Smooth muscle cell (in vitro differentiated cells): ENCODE measurements around the gene ENPP6. TPM values are rescaled to one million over a fixed set of nuclear protein-coding genes. Genes with fewer than 3 reads are reported as not detected.
A peak's percentile ranks its signal among the peaks of the same experiment; 100 is the strongest.

Experiments used
- DNase-seq: peaks from one replicate; lab custom pipeline; 2025; ENCODE audit not compliant: unreplicated experiment; lab: John Stamatoyannopoulos, UW
- H2AFZ ChIP-seq: fragments of 200-600 bp; sonication (generic); 2 replicates; pipeline ENCODE4 v1.6.0; 2016; ENCODE audit warnings: antibody characterized with exemption, low read depth, mild to moderate bottlenecking
- H3F3A ChIP-seq: fragments of 200-600 bp; sonication (generic); 2 replicates; pipeline ENCODE4 v1.6.0; 2017; ENCODE audit warnings: antibody characterized with exemption, low read depth
- H3K27ac ChIP-seq: fragments of 200-600 bp; sonication (generic); 2 replicates; pipeline ENCODE4 v1.5.1; 2016; ENCODE audit warnings: low read depth, mild to moderate bottlenecking
- H3K27me3 ChIP-seq: fragments of 200-600 bp; sonication (generic); 2 replicates; pipeline ENCODE4 v1.6.1; 2016; ENCODE audit warnings: low read depth, mild to moderate bottlenecking
- H3K36me3 ChIP-seq: fragments of 200-600 bp; sonication (generic); 2 replicates; pipeline ENCODE4 v1.5.1; 2016; ENCODE audit warnings: low read depth
- H3K4me1 ChIP-seq: fragments of 200-600 bp; sonication (generic); 2 replicates; pipeline ENCODE4 v1.5.1; 2016; ENCODE audit warnings: low read depth
- H3K4me2 ChIP-seq: fragments of 200-600 bp; sonication (generic); 2 replicates; pipeline ENCODE4 v1.6.0; 2016; ENCODE audit warnings: mild to moderate bottlenecking
- H3K4me3 ChIP-seq: fragments of 200-600 bp; sonication (generic); 2 replicates; pipeline ENCODE4 v1.5.1; 2016; ENCODE audit warnings: mild to moderate bottlenecking
- H3K79me2 ChIP-seq: fragments of 200-600 bp; sonication (generic); 2 replicates; pipeline ENCODE4 v1.6.0; 2016; ENCODE audit warnings: low read depth, mild to moderate bottlenecking
- H3K9ac ChIP-seq: fragments of 200-600 bp; sonication (generic); 2 replicates; pipeline ENCODE4 v1.6.0; 2016; ENCODE audit warnings: low read depth
- H3K9me3 ChIP-seq: fragments of 200-600 bp; sonication (generic); replicated peaks from 2 replicates; pipeline ENCODE4 v1.5.1; 2016; ENCODE audit warnings: low read depth
- H4K20me1 ChIP-seq: fragments of 200-600 bp; sonication (generic); 2 replicates; pipeline ENCODE4 v1.6.0; 2016; ENCODE audit warnings: low read depth
- CTCF ChIP-seq: fragments of 200-600 bp; sonication (generic); IDR thresholded peaks from 2 replicates; pipeline ENCODE4 v1.5.1; 2017; ENCODE audit warnings: borderline replicate concordance, mild to moderate bottlenecking, antibody characterized with exemption; ENCODE audit not compliant: insufficient read depth, poor library complexity, severe bottlenecking
- WGBS: methylation state at CpG from one replicate; pipeline ENCODE4 v1.1.7; 2016; ENCODE audit warnings: low lambda C conversion rate; 5-methylcytosine and 5-hydroxymethylcytosine counted together
- polyA plus RNA-seq: library from polyadenylated mRNA; unstranded; fragments of >200 nt; fragmentation: Nextera tagmentation; extraction: Ambion mirVana; gene quantifications from 2 replicates; pipeline ENCODE4 v1.2.1, GENCODE V29; 2016
- total RNA-seq: library from RNA; depleted of rRNA; stranded (reverse); fragments of >200 nt; gene quantifications from 2 replicates; pipeline ENCODE4 v1.2.3, GENCODE V29; 2014

The ENPP6 gene
- total and polyA plus RNA-seq, 2 experiments from 2014 or later: not detected

GRCh38 chr4:184039963-184040383, 177.7 kb downstream of the ENPP6 start:
- no peaks in the 10 kb centered on the region for H3K36me3 ChIP-seq
- no peak overlapping the region for H2AFZ ChIP-seq
- peaks cover under 1% of the 10 kb centered on the region for H3K9me3 ChIP-seq
- no peaks in the 10 kb centered on the region for H4K20me1 ChIP-seq
- no peak overlapping the region for H3K4me3 ChIP-seq
- H3K27me3 ChIP-seq: no peaks in the 10 kb centered on the region
- peak overlapping the region; percentile 52 for H3K4me2 ChIP-seq
- no peak overlapping the region for H3K9ac ChIP-seq
- no peak for DNase-seq
- H3K79me2 ChIP-seq: no peaks in the 10 kb centered on the region
- WGBS: 53% methylated on average over 22 of the region's 22 CpGs
- no peaks in the 10 kb centered on the region for H3F3A ChIP-seq
- no peaks in the 10 kb centered on the region for H3K4me1 ChIP-seq
- H3K27ac ChIP-seq: no peak overlapping the region
- TF ChIP-seq CTCF: no peak
